HG03521 (cell line): ENCODE measurements around the gene SWI5.
"Not testable (repeated sequence)": the region's sequence is repeated elsewhere in the genome, so short reads cannot be mapped to it uniquely, and the experiment has no call there.

Experiments used
- ATAC-seq: cut with Tn5 transposase; IDR thresholded peaks from one replicate; pipeline ENCODE4 v1.9.1; 2021; ENCODE audit warnings: mild to moderate bottlenecking, moderate library complexity; ENCODE audit not compliant: unreplicated experiment

SWI5 gene

GRCh38 chr9:128276008-128276573 is at the start of gene SWI5:
Gene SWI5, plus strand, starts transcription at chr9:128276276.
- peak; percentile 93 for ATAC-seq

GRCh38 chr9:128226412-128226801 is 49.7 kb upstream of the SWI5 start:
- no peak for ATAC-seq

DNA sequence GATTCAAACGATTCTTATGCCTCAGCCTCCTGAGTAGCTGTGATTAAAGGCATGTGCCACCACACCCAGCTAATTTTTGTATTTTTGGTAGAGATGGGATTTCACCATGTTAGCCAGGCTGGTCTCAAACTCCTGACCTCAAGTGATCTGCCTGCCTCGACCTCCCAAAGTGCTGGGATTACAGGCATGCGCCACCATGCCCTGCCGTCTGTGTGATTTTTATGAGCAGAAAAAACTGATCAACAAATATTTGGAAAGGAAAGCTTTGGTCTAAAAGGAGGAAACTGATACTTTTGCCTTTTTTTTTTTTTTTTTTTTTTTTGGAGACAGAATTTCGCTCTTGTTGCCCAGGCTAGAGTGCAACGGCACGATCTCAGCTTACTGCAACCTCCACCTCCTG is 45.2 kb upstream of the SWI5 start:
- not testable (repeated sequence) for ATAC-seq

DNA sequence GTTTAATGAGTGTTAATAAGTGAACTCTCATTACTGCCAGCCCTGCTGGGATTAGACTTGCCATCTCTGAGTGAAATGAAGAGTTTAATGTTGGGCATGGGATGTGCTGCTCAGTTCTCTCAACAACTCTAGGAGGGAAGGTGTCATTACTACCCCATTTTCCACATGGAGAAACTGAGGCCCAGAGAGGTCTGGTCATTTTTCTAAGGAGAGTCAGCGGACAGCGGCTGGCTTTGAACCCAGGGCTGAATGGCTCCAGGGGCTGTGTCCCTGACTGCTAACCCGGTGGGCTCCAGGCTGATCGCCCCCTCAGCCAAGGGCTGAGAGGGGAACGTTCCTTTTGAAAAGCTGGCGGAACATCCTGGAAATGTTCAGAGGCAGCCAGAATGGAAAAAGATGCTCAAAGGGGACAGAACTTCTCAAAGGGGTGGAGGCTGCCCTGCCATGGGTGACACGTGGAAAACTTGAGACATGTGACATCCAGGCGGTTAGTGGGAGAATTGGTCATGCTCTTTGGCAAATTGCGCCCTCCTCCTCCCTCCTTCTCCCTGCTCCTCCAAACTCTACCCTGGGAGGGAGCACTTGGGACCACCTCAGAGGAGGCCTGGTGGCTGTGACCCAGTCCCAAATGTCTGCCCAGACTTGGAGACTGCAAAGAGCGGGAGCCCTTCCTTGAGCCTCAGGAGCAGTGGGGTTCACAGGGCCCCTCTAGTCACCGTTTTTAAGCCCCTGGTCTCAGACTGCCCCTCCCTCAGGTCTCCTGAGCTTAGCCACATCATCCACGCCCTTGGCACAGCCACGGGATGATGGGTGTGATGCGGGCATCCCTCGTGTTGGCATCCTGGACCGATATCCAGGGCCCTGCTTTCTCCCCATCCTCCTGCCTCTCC is 44.2 kb upstream of the SWI5 start:
- ATAC-seq: no peak

- ATAC-seq: no peak
Measured at GRCh38 chr9:128232528-128233428, 43.3 kb upstream of the SWI5 start.

DNA sequence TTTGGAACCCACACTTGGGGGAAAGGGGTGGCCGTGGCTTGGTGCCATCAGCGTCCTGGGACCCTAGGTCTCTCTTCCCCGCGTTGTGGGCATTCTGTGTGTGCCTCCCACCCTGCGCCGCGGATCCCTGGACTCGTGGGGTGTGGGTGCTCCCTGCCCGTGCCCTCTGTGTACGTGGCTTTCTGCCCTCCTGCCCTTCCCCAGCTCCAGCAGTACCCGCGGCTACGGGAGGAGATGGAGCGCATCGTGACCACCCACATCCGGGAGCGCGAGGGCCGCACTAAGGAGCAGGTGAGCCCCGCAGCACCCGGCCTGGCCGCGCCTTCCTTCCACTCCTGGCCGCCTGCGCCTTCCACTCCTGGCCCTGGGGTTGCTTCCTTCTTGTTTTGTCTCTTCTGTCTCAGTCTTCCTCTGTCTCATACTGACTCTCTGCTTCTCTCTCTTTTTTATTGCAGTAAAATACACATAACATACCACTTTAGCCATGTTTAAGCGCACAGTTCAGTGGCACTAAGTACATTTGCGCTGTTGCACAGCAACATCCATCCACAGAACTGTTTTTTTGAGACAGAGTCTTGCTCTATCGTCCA is 42.2 kb upstream of the SWI5 start:
- ATAC-seq: no peak

GRCh38 chr9:128242124-128242523 is 34.0 kb upstream of the SWI5 start:
- no peak for ATAC-seq

- no peak for ATAC-seq
Measured at GRCh38 chr9:128242828-128243214, 33.3 kb upstream of the SWI5 start.

DNA sequence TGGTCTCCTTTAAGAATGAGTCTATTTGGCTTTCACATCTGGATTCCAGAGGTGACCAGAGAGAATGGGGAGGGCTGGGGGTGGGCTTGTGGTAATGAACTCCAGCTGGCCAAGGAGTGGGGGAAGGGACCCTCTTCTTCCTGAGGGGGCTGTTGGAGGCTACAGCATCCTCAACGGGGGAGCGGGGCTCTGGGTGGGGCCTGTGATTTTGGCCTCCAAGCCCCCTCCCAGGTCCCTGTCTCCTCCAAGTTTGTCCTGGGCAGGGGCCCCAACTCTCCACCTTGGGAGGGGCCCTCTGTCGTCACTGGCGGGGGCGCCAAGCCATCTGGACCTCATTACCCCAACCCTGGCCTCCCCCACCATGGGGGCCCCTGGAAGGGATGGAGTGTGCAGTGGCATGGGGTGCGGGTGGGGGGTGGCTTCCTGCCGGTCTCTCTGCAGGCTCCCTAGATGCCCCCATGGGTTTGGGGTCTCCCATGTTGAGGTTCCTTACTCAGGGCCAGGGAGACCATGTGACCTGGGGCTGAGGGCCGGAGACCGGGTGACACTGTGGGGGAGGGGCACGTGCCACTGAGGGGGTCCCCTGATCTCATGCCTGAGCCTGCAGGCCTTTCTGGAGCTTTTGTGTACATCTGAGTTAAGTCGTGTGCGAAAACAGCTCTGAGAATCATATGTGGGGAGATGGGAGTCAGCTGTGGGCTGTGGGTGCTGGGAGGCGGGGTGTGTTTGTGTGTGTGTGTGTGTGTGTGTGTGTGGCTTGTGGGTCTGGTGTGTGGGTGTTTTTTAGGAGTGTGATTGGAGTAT is 32.7 kb upstream of the SWI5 start:
- ATAC-seq: no peak

DNA sequence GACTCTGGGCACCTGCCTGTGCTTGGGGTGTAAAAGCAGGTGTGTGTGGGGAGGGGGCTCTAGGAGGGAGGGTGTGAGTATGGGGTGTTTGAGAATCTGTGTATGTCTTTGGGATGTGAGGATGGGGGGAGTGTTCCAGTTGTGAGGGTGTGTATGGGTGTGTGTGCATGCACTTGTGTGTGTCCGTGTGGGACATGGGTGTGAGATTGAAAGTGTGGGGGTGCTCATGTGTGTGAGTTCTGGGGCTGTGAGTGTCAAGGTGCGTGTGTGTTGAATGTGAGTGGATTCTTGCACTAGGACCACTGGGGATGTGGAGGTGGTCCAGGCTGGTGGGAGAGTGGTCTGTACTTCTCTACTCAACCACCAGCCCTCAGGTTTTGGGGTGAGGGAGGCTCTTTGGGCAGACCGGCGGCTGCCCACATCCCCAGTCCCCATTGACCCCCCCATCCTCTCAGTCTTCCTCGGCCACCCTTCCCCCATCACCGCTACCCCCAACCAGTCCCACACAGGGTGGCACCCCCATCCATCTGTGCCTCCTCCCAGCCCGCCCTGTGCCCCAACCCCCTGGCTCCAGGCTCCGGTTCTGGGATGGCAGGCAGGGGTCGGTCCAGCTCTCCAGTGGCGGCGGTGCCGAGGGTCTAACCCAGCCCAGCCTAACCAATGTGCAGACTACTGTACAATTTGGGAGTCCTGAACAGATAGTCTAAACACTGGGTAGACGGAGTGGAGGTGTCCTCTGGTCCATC is 31.8 kb upstream of the SWI5 start:
- ATAC-seq: no peak

DNA sequence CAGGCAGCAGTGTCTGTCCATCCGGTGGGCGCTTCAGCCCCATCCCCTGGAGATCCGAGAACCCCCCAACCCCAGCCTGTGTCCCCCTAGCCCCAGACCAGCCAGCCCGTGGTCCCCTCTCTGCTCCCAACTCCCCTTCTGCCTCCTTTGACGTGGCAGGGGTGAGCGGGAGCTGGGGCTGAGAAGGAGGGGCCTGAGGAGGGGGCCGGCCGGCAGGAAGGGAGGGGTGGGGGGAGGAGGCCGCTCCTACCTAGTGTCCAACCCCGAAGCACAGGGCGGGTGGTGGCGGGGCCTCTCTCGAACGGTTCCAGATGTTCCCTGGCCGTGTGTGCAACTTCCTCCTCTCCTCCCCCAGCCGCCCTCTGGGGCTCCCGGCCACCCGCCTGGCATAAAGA is 31.2 kb upstream of the SWI5 start:
- no peak for ATAC-seq

- ATAC-seq: no peak
Measured at GRCh38 chr9:128245421-128246151, 30.5 kb upstream of the SWI5 start.

- no peak for ATAC-seq
Measured at GRCh38 chr9:128246471-128246870, 29.6 kb upstream of the SWI5 start.

GRCh38 chr9:128247226-128247803 is 28.8 kb upstream of the SWI5 start:
- ATAC-seq: no peak

DNA sequence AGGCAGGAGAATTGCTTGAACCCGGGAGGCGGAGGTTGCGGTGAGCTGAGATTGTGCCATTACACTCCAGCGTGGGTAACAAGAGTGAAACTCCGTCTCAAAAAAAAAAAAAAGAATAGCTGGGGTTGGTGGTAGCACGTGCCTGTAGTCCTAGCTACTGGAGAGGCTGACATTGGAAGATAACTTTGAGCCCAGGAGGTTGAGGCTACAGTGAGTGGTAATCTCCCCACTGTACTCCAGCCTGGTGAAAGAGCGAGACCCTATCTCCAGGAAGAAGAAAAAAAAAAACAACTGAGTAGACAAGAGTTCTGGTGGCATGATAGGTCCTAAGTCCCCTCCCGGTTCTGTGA is 26.5 kb upstream of the SWI5 start:
- no peak for ATAC-seq

GRCh38 chr9:128249908-128250838 is 25.9 kb upstream of the SWI5 start:
- peak; percentile 88 for ATAC-seq

- no peak for ATAC-seq
Measured at GRCh38 chr9:128250839-128251731, 25.0 kb upstream of the SWI5 start.
